ENCODE data around the gene NUP62. TPM values are rescaled to one million over a fixed set of nuclear protein-coding genes. Genes with fewer than 3 reads are reported as not detected.

NUP62 gene
- total RNA-seq, 1 donor from 2014 or later, result 88.8 TPM

- Mint-ChIP-seq H3K4me1 (ENCODE audit: unreplicated experiment) (peaks cover 24% of the 10 kb centered on the region), H3K27ac (no peak overlapping the region), H3K4me3 (no peak overlapping the region), H3K27me3 (peaks cover 15% of the 10 kb centered on the region), H3K36me3 (no peaks in the 10 kb centered on the region), H3K9me3 (no peaks in the 10 kb centered on the region)
- no peak for TF ChIP-seq CTCF (conservative IDR thresholded peaks at IDR 0.05)
- no peak for DNase-seq (ENCODE audit: extremely low spot score, unreplicated experiment)
Measured at GRCh38 chr19:49894879-49895565, 34.3 kb downstream of the NUP62 start.

DNA sequence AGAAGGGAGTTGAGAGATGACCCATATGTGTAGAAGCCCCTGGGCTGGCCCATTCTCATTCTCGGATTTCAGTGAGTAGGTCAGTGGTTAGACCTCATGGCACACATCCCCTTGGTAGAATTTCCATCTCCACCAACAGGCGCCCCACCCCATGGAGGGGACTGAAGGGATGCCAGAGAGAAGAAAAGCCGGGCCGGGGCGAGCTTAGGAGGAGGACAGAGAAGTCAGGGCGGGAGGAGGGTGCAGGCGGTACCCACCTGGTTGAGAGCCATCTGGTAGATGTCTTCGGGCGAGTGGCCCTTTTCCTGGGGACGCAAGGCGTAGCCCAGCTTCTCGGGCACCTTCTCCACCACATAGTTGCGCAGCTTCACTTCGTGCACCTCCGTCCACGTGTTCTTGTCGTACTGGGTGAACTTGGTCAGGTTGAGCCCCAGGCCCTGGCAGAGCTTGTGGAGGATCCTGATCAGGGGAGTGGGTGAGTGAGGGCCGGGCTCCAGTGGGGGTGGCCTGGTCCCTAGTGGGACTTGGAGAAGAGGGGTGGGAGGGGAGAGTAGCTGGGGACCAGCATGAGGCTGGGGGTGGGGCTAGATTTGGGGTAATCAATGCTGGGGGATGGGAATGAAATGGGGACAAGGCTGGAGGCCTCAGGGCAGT is 35.2 kb downstream of the NUP62 start:
- no peaks in the 10 kb centered on the region for H3K36me3 Mint-ChIP-seq
- peaks cover 24% of the 10 kb centered on the region for H3K4me1 Mint-ChIP-seq (ENCODE audit: unreplicated experiment)
- no peak overlapping the region for H3K27ac Mint-ChIP-seq
- peaks cover 15% of the 10 kb centered on the region for H3K27me3 Mint-ChIP-seq
- no peaks in the 10 kb centered on the region for H3K9me3 Mint-ChIP-seq
- H3K4me3 Mint-ChIP-seq, result no peak overlapping the region
- no peak for DNase-seq (ENCODE audit: extremely low spot score, unreplicated experiment)
- no peak for TF ChIP-seq CTCF (conservative IDR thresholded peaks at IDR 0.05)

- H3K9me3 Mint-ChIP-seq, result no peaks in the 10 kb centered on the region
- no peak for TF ChIP-seq CTCF (conservative IDR thresholded peaks at IDR 0.05)
- peaks cover 21% of the 10 kb centered on the region for H3K4me1 Mint-ChIP-seq (ENCODE audit: unreplicated experiment)
- H3K36me3 Mint-ChIP-seq, result no peaks in the 10 kb centered on the region
- DNase-seq (ENCODE audit: extremely low spot score, unreplicated experiment), result no peak
- H3K27me3 Mint-ChIP-seq, result peaks cover 15% of the 10 kb centered on the region
- H3K27ac Mint-ChIP-seq, result peak overlapping the region; percentile 34
- H3K4me3 Mint-ChIP-seq, result peak overlapping the region; percentile 12
Measured at GRCh38 chr19:49892716-49893115, 36.6 kb downstream of the NUP62 start.

GRCh38 chr19:49891393-49891792 is 37.9 kb downstream of the NUP62 start:
- TF ChIP-seq CTCF (conservative IDR thresholded peaks at IDR 0.05), result no peak
- no peak for DNase-seq (ENCODE audit: extremely low spot score, unreplicated experiment)

GRCh38 chr19:49890349-49891311 is 38.7 kb downstream of the NUP62 start:
- peak; percentile 33 for TF ChIP-seq CTCF (conservative IDR thresholded peaks at IDR 0.05)
- DNase-seq (ENCODE audit: extremely low spot score, unreplicated experiment), result no peak
- Mint-ChIP-seq H3K27me3 (peaks cover 15% of the 10 kb centered on the region), H3K27ac (peak overlapping the region; percentile 31), H3K4me1 (ENCODE audit: unreplicated experiment) (peaks cover 8% of the 10 kb centered on the region), H3K4me3 (peak overlapping the region; percentile 80), H3K9me3 (no peaks in the 10 kb centered on the region), H3K36me3 (peaks cover 4% of the 10 kb centered on the region)

More at GRCh38 chr19:49891393-49891792, 37.9 kb downstream of the NUP62 start:
- H3K9me3 Mint-ChIP-seq, result no peaks in the 10 kb centered on the region
- peaks cover 10% of the 10 kb centered on the region for H3K4me1 Mint-ChIP-seq (ENCODE audit: unreplicated experiment)
- H3K4me3 Mint-ChIP-seq, result no peak overlapping the region
- H3K36me3 Mint-ChIP-seq, result peaks cover 1% of the 10 kb centered on the region
- peaks cover 15% of the 10 kb centered on the region for H3K27me3 Mint-ChIP-seq
- peak overlapping the region; percentile 31 for H3K27ac Mint-ChIP-seq

Data from type B pancreatic cell (in vitro differentiated cells).